ENCODE data around the gene PRR5. TPM values are rescaled to one million over a fixed set of nuclear protein-coding genes. Genes with fewer than 3 reads are reported as not detected.

Gene PRR5
- total RNA-seq, 1 donor from 2014 or later: 17.5 TPM

GRCh38 chr22:44729391-44730021 lies 27.5 kb downstream of the PRR5 start:
- Mint-ChIP-seq H3K4me1 (ENCODE audit: low read depth, unreplicated experiment) (peaks cover 2% of the 10 kb centered on the region), H3K27me3 (ENCODE audit: unreplicated experiment) (peaks cover 7% of the 10 kb centered on the region), H3K4me3 (ENCODE audit: unreplicated experiment) (no peak overlapping the region), H3K27ac (ENCODE audit: unreplicated experiment) (no peak overlapping the region), H3K9me3 (ENCODE audit: unreplicated experiment) (peaks cover 8% of the 10 kb centered on the region), H3K36me3 (ENCODE audit: unreplicated experiment) (no peaks in the 10 kb centered on the region)
- no peak for DNase-seq
- no peak for TF ChIP-seq CTCF (IDR thresholded peaks at IDR 0.05; ENCODE audit: partially characterized antibody, unreplicated experiment)

- H3K4me1 Mint-ChIP-seq (ENCODE audit: low read depth, unreplicated experiment): peaks cover 2% of the 10 kb centered on the region
- H3K27ac Mint-ChIP-seq (ENCODE audit: unreplicated experiment): no peak overlapping the region
- no peaks in the 10 kb centered on the region for H3K36me3 Mint-ChIP-seq (ENCODE audit: unreplicated experiment)
- peaks cover 7% of the 10 kb centered on the region for H3K27me3 Mint-ChIP-seq (ENCODE audit: unreplicated experiment)
- H3K4me3 Mint-ChIP-seq (ENCODE audit: unreplicated experiment): no peak overlapping the region
- TF ChIP-seq CTCF (IDR thresholded peaks at IDR 0.05; ENCODE audit: partially characterized antibody, unreplicated experiment): no peak
- H3K9me3 Mint-ChIP-seq (ENCODE audit: unreplicated experiment): peaks cover 8% of the 10 kb centered on the region
- DNase-seq: no peak
These were observed 28.0 kb downstream of the PRR5 start for GRCh38 chr22:44730022-44730393.

GRCh38 chr22:44730490-44731356 lies 28.7 kb downstream of the PRR5 start:
- no peak for DNase-seq
- TF ChIP-seq CTCF (IDR thresholded peaks at IDR 0.05; ENCODE audit: partially characterized antibody, unreplicated experiment): no peak
- H3K4me3 Mint-ChIP-seq (ENCODE audit: unreplicated experiment): no peak overlapping the region
- peaks cover 4% of the 10 kb centered on the region for H3K27me3 Mint-ChIP-seq (ENCODE audit: unreplicated experiment)
- H3K9me3 Mint-ChIP-seq (ENCODE audit: unreplicated experiment): peaks cover 8% of the 10 kb centered on the region
- H3K4me1 Mint-ChIP-seq (ENCODE audit: low read depth, unreplicated experiment): peaks cover 2% of the 10 kb centered on the region
- H3K36me3 Mint-ChIP-seq (ENCODE audit: unreplicated experiment): no peaks in the 10 kb centered on the region
- H3K27ac Mint-ChIP-seq (ENCODE audit: unreplicated experiment): no peak overlapping the region

- Mint-ChIP-seq H3K9me3 (ENCODE audit: unreplicated experiment) (peaks cover 8% of the 10 kb centered on the region), H3K27ac (ENCODE audit: unreplicated experiment) (no peak overlapping the region), H3K36me3 (ENCODE audit: unreplicated experiment) (no peaks in the 10 kb centered on the region), H3K4me1 (ENCODE audit: low read depth, unreplicated experiment) (peaks cover 4% of the 10 kb centered on the region), H3K27me3 (ENCODE audit: unreplicated experiment) (peaks cover 7% of the 10 kb centered on the region), H3K4me3 (ENCODE audit: unreplicated experiment) (no peak overlapping the region)
- no peak for TF ChIP-seq CTCF (IDR thresholded peaks at IDR 0.05; ENCODE audit: partially characterized antibody, unreplicated experiment)
- DNase-seq: no peak
These were observed 29.5 kb downstream of the PRR5 start for GRCh38 chr22:44731357-44731970.

All from glutamatergic neuron (in vitro differentiated cells).